ENCODE data around the gene SLITRK5. TPM values are rescaled to one million over a fixed set of nuclear protein-coding genes. Genes with fewer than 3 reads are reported as not detected.

The SLITRK5 gene
- total RNA-seq, 1 experiment from 2014 or later = not detected

GRCh38 chr13:87677043-87677495 is 5.9 kb downstream of the SLITRK5 start:
- no peaks in the 10 kb centered on the region for H4K20me1 ChIP-seq (ENCODE audit: insufficient read depth)
- H3K27ac ChIP-seq (ENCODE audit: low read depth, low read length) = no peak overlapping the region
- no peaks in the 10 kb centered on the region for H3K79me2 ChIP-seq (ENCODE audit: insufficient read depth, low read length)
- no peaks in the 10 kb centered on the region for H3K36me3 ChIP-seq (ENCODE audit: control insufficient read depth in 1 of 2, insufficient read depth in 2 of 2, low read length in 2 of 2)
- no peaks in the 10 kb centered on the region; a peak in 1 of 4 replicates for H3K9me3 ChIP-seq (ENCODE audit: control insufficient read depth in 1 of 2, insufficient read depth in 1 of 2, low read depth in 1 of 2, low read length in 2 of 2)
- H2AFZ ChIP-seq (ENCODE audit: low read depth, low read length, poor library complexity, severe bottlenecking) = no peak overlapping the region
- TF ChIP-seq EGR1 (IDR thresholded peaks at IDR 0.05; ENCODE audit: low read depth) (no peak), POLR2AphosphoS5 (IDR thresholded peaks at IDR 0.05; ENCODE audit: low read depth, low read length) (no peak), RAD21 (IDR thresholded peaks at IDR 0.05; ENCODE audit: low read depth) (no peak), CEBPB (IDR thresholded peaks at IDR 0.05; ENCODE audit: low read depth) (no peak), ZBTB33 (IDR thresholded peaks at IDR 0.05; ENCODE audit: extremely low read depth, insufficient replicate concordance, low read length) (no peak), ZNF274 (IDR thresholded peaks at IDR 0.05; ENCODE audit: low read depth, low read length) (no peak), CTCF (IDR thresholded peaks at IDR 0.05 in 2 of 3, conservative IDR thresholded peaks at IDR 0.05 in 1 of 3; ENCODE audit: borderline replicate concordance in 1 of 3, insufficient read depth in 1 of 3, low read depth in 2 of 3, low read length in 2 of 3) (no peak), EZH2 (IDR thresholded peaks at IDR 0.05) (no peak), JUND (IDR thresholded peaks at IDR 0.05) (no peak), TCF7L2 (IDR thresholded peaks at IDR 0.05; ENCODE audit: borderline replicate concordance, extremely low read depth, insufficient read depth, insufficient read length) (no peak), SRF (IDR thresholded peaks at IDR 0.05; ENCODE audit: low read depth) (no peak), FOSL1 (IDR thresholded peaks at IDR 0.05; ENCODE audit: low read depth) (no peak), POLR2A (IDR thresholded peaks at IDR 0.05; ENCODE audit: borderline replicate concordance, extremely low read depth, insufficient read depth, insufficient read length) (no peak), REST (IDR thresholded peaks at IDR 0.05; ENCODE audit: low read depth) (no peak), SP1 (IDR thresholded peaks at IDR 0.05; ENCODE audit: low read depth) (no peak), YY1 (IDR thresholded peaks at IDR 0.05; ENCODE audit: extremely low read depth, insufficient replicate concordance, low read depth, low read length) (no peak), ATF3 (IDR thresholded peaks at IDR 0.05) (no peak), EZH2phosphoT487 (IDR thresholded peaks at IDR 0.05; ENCODE audit: borderline replicate concordance) (no peak), ELF1 (IDR thresholded peaks at IDR 0.05; ENCODE audit: borderline replicate concordance, low read depth) (no peak), SIN3A (IDR thresholded peaks at IDR 0.05; ENCODE audit: low read depth) (no peak)
- intact Hi-C loops (cut with micrococcal nuclease) = no loop called here
- H3K4me3 ChIP-seq (replicated peaks in 1 of 2; ENCODE audit: low read depth in 1 of 2, low read length in 2 of 2) = no peak overlapping the region
- no peaks in the 10 kb centered on the region for H3K9me2 ChIP-seq (ENCODE audit: insufficient read depth)
- H3K4me1 ChIP-seq (ENCODE audit: control insufficient read depth in 1 of 2, insufficient read depth in 2 of 2, low read length in 2 of 2) = no peaks in the 10 kb centered on the region
- ChIA-PET RAD21 (ENCODE audit: low non-redundant PET in 1 of 2, low total read pairs in 2 of 2, uncharacterized antibody in 2 of 2, unreplicated experiment in 2 of 2) (no interaction called here), CTCF (no interaction called here), POLR2A (no interaction called here)
- H3K4me2 ChIP-seq (ENCODE audit: low read length) = no peak overlapping the region
- H3K27me3 ChIP-seq (ENCODE audit: insufficient read depth, low read length) = no peaks in the 10 kb centered on the region
- no peak overlapping the region for H3K9ac ChIP-seq (ENCODE audit: low read length)
- ATAC-seq (no peak), DNase-seq (ENCODE audit: low read depth, low spot score) (no peak)
- no TSS peak for BruUV-seq (replicated peaks)
